H1 (cell line): ENCODE data around the gene NLRC5. TPM values are rescaled to one million over a fixed set of nuclear protein-coding genes. Genes with fewer than 3 reads are reported as not detected.
A peak's percentile ranks its signal among the peaks of the same experiment; 100 is the strongest.

ENCODE experiments used
- CTCF ChIA-PET: fragments of 300-600 bp; sonication (Branson Sonifier 250); formaldehyde crosslinking; loops from one replicate; lab custom pipeline; 2021; ENCODE audit not compliant: partially characterized antibody; lab: Charles Lee
- POLR2A ChIA-PET: fragments of 300-600 bp; sonication (Branson Sonifier 250); formaldehyde crosslinking; loops from one replicate; lab custom pipeline; 2021; ENCODE audit warnings: inconsistent platforms; ENCODE audit not compliant: partially characterized antibody; lab: Charles Lee
- DNase-seq, 2 experiments: peaks; one replicate each; pipeline versions ENCODE4 v3.0.0 to v3.0.0-alpha.2; 2010 to 2022; ENCODE audit warnings: low spot score in 2 of 2, low read depth in 1 of 2, mixed read lengths in 1 of 2
- FAIRE-seq: peaks from 2 replicates; lab custom pipeline; 2011; peaks lifted over from hg19 to GRCh38; lab: Jason Lieb, UNC
- H2AFZ ChIP-seq: 2 replicates; pipeline ENCODE4 v1.8.1; 2012; ENCODE audit warnings: low read length, inconsistent platforms
- H2AK5ac ChIP-seq: 2 replicates; pipeline ENCODE4 v1.6.1; 2013; ENCODE audit warnings: low read depth, low read length
- H2BK120ac ChIP-seq: replicated peaks from 2 replicates; pipeline ENCODE3; 2013; ENCODE audit warnings: low read depth, low read length, inconsistent platforms
- H2BK12ac ChIP-seq: 2 replicates; pipeline ENCODE4 v1.6.1; 2013; ENCODE audit warnings: low read depth, low read length
- H2BK15ac ChIP-seq: 2 replicates; pipeline ENCODE4 v1.6.1; 2013; ENCODE audit warnings: low read length
- H2BK20ac ChIP-seq: 2 replicates; pipeline ENCODE4 v1.6.1; 2013; ENCODE audit warnings: low read length
- H2BK5ac ChIP-seq: 2 replicates; pipeline ENCODE4 v1.6.1; 2013; ENCODE audit warnings: low read depth, low read length
- H3K14ac ChIP-seq: 2 replicates; pipeline ENCODE4 v1.6.1; 2013; ENCODE audit warnings: inconsistent platforms; ENCODE audit not compliant: insufficient read length
- H3K18ac ChIP-seq: 2 replicates; pipeline ENCODE4 v1.6.1; 2013; ENCODE audit warnings: low read length; ENCODE audit errors: extremely low read depth
- H3K23ac ChIP-seq: 2 replicates; pipeline ENCODE4 v1.6.1; 2013; ENCODE audit warnings: inconsistent platforms; ENCODE audit not compliant: insufficient read length
- H3K23me2 ChIP-seq: 2 replicates; pipeline ENCODE4 v1.6.1; 2013; ENCODE audit warnings: low read depth, low read length
- H3K27ac ChIP-seq: 2 replicates; pipeline ENCODE4 v1.6.1; 2011; ENCODE audit warnings: low read depth, low read length, inconsistent platforms
- H3K27me3 ChIP-seq, 4 experiments: replicated peaks in 1 of 4; 1 replicate in 1 of 4; 2 replicates in 3 of 4; pipeline versions ENCODE4 v1.6.1 to v1.8.1; 2011 to 2013; ENCODE audit warnings: low read length in 3 of 4, mild to moderate bottlenecking in 3 of 4, inconsistent platforms in 2 of 4, mixed read lengths in 2 of 4, moderate library complexity in 1 of 4; ENCODE audit not compliant: control insufficient read depth in 3 of 4, insufficient read depth in 3 of 4; ENCODE audit errors: extremely low read depth in 1 of 4
- H3K36me3 ChIP-seq, 4 experiments: 2 replicates each; pipeline versions ENCODE4 v1.6.1 to v1.8.1; 2011 to 2013; ENCODE audit warnings: mild to moderate bottlenecking in 4 of 4, low read length in 3 of 4, moderate library complexity in 2 of 4, control low read depth in 1 of 4, inconsistent platforms in 1 of 4; ENCODE audit not compliant: insufficient read depth in 4 of 4, control insufficient read depth in 2 of 4
- H3K4ac ChIP-seq: replicated peaks from 2 replicates; pipeline ENCODE3; 2013; ENCODE audit warnings: low read length, low read depth, mixed read lengths, inconsistent platforms; ENCODE audit not compliant: insufficient read length
- H3K4me1 ChIP-seq, 4 experiments: replicated peaks in 1 of 4; 1 replicate in 1 of 4; 2 replicates in 3 of 4; pipeline versions ENCODE4 v1.6.1 to v1.8.1; 2011 to 2013; ENCODE audit warnings: low read length in 3 of 4, inconsistent platforms in 2 of 4, mixed read lengths in 1 of 4; ENCODE audit not compliant: insufficient read depth in 4 of 4, control insufficient read depth in 3 of 4
- H3K4me2 ChIP-seq, 2 experiments: 2 replicates each; pipeline versions ENCODE4 v1.6.1 to v1.8.1; 2011 to 2013; ENCODE audit warnings: low read depth in 2 of 2, low read length in 2 of 2, control low read depth in 1 of 2, inconsistent platforms in 1 of 2, mild to moderate bottlenecking in 1 of 2; ENCODE audit not compliant: insufficient read depth in 1 of 2
- H3K4me3 ChIP-seq, 4 experiments: fragments of 200-600, 300-600 bp in 1 of 4; sonication (generic), shearing (Covaris generic), sonication (Bioruptor Twin) in 1 of 4; 2 replicates each; pipeline versions ENCODE4 v1.5.1 to v1.8.1; 2011 to 2016; ENCODE audit warnings: low read length in 4 of 4, low read depth in 3 of 4, control low read depth in 2 of 4, inconsistent platforms in 2 of 4, mild to moderate bottlenecking in 2 of 4, mixed read lengths in 1 of 4, moderate library complexity in 1 of 4; ENCODE audit not compliant: insufficient read depth in 2 of 4; ENCODE audit errors: extremely low read depth in 1 of 4
- H3K56ac ChIP-seq: replicated peaks from 2 replicates; pipeline ENCODE3; 2013; ENCODE audit warnings: low read depth, mild to moderate bottlenecking, mixed read lengths, low read length, inconsistent platforms; ENCODE audit not compliant: insufficient read length
- H3K79me1 ChIP-seq: 2 replicates; pipeline ENCODE4 v1.6.1; 2013; ENCODE audit warnings: low read depth, low read length, control low read depth
- H3K79me2 ChIP-seq, 2 experiments: 2 replicates each; pipeline versions ENCODE4 v1.6.1 to v1.8.1; 2012 to 2013; ENCODE audit warnings: low read length in 2 of 2, mild to moderate bottlenecking in 2 of 2, inconsistent platforms in 1 of 2; ENCODE audit not compliant: insufficient read depth in 2 of 2, control insufficient read depth in 1 of 2
- H3K9ac ChIP-seq, 4 experiments: replicated peaks in 1 of 4; 1 replicate in 1 of 4; 2 replicates in 3 of 4; pipeline versions ENCODE4 v1.6.1 to v1.8.1; 2011 to 2013; ENCODE audit warnings: low read depth in 3 of 4, low read length in 3 of 4, control low read depth in 2 of 4, mild to moderate bottlenecking in 2 of 4, moderate library complexity in 2 of 4, inconsistent platforms in 1 of 4; ENCODE audit errors: extremely low read depth in 1 of 4
- H3K9me3 ChIP-seq, 2 experiments: 2 replicates each; pipeline versions ENCODE4 v1.6.1 to v1.8.1; 2012 to 2013; ENCODE audit warnings: mild to moderate bottlenecking in 2 of 2, moderate library complexity in 2 of 2, control low read depth in 1 of 2, inconsistent platforms in 1 of 2, low read depth in 1 of 2, low read length in 1 of 2, mixed read lengths in 1 of 2; ENCODE audit not compliant: insufficient read depth in 2 of 2
- H4K20me1 ChIP-seq, 2 experiments: replicated peaks in 1 of 2; 2 replicates each; pipeline versions ENCODE3 to v1.8.1; 2011 to 2013; ENCODE audit warnings: inconsistent platforms in 2 of 2, low read length in 2 of 2, mild to moderate bottlenecking in 1 of 2; ENCODE audit not compliant: insufficient read depth in 2 of 2, control insufficient read depth in 1 of 2
- H4K5ac ChIP-seq: 2 replicates; pipeline ENCODE4 v1.6.1; 2013; ENCODE audit warnings: low read length, low read depth, mixed read lengths, inconsistent platforms; ENCODE audit not compliant: insufficient read length
- H4K8ac ChIP-seq: 2 replicates; pipeline ENCODE4 v1.8.0; 2013; ENCODE audit warnings: mild to moderate bottlenecking, moderate library complexity, low read length, inconsistent platforms; ENCODE audit not compliant: insufficient read depth; ENCODE audit errors: extremely low read depth
- H4K91ac ChIP-seq: replicated peaks from 2 replicates; pipeline ENCODE3; 2013; ENCODE audit warnings: low read length, mixed read lengths, inconsistent platforms; ENCODE audit not compliant: insufficient read length
- CHD1 ChIP-seq: IDR thresholded peaks from 2 replicates; pipeline ENCODE4 v1.6.1; 2012; ENCODE audit warnings: low read depth, low read length, improper control_type of control experiment
- CREB1 ChIP-seq: IDR thresholded peaks from 2 replicates; pipeline ENCODE4 v1.6.1; 2012; ENCODE audit warnings: inconsistent platforms
- KDM4A ChIP-seq: IDR thresholded peaks from one replicate; pipeline ENCODE4 v1.7.1; 2012; ENCODE audit warnings: low read depth, mild to moderate bottlenecking, moderate library complexity, low read length, inconsistent platforms; ENCODE audit not compliant: severe bottlenecking
- RAD21 ChIP-seq, 2 experiments: IDR thresholded peaks in 1 of 2; conservative IDR thresholded peaks in 1 of 2; 2 replicates each; pipeline ENCODE4 v1.6.1; 2011; ENCODE audit warnings: low read depth in 2 of 2, low read length in 2 of 2, improper control_type of control experiment in 1 of 2, inconsistent platforms in 1 of 2, mild to moderate bottlenecking in 1 of 2, moderate library complexity in 1 of 2
- RBBP5 ChIP-seq: IDR thresholded peaks from 2 replicates; pipeline ENCODE4 v1.7.1; 2012; ENCODE audit warnings: low read depth, mild to moderate bottlenecking, inconsistent platforms, low read length, moderate library complexity, borderline replicate concordance
- SP4 ChIP-seq: IDR thresholded peaks from 2 replicates; pipeline ENCODE4 v1.6.1; 2012; ENCODE audit warnings: low read length, inconsistent platforms
- YY1 ChIP-seq: IDR thresholded peaks from 2 replicates; pipeline ENCODE4 v1.6.1; 2011; ENCODE audit warnings: low read depth, mild to moderate bottlenecking, low read length
- WGBS, 2 experiments: shearing (Covaris generic) in 1 of 2; methylation state at CpG; one replicate each; pipeline versions ENCODE4 v1.1.6 to v1.1.7; 2013 to 2015; ENCODE audit warnings: low lambda C conversion rate in 2 of 2, mixed read lengths in 2 of 2, inconsistent platforms in 1 of 2, low coverage in 1 of 2, missing lambda C conversion rate in 1 of 2; ENCODE audit not compliant: insufficient replicate concordance in 2 of 2, insufficient coverage in 1 of 2, insufficient read length in 1 of 2; ENCODE audit errors: extremely low coverage in 1 of 2, missing lambda C conversion rate in 1 of 2; 5-methylcytosine and 5-hydroxymethylcytosine counted together
- polyA plus RNA-seq, 7 experiments: library from polyadenylated mRNA; depleted of rRNA in 3 of 7; stranded (reverse) in 5 of 7; unstranded in 2 of 7; fragments of >200 nt in 5 of 7; fragments of 200-250 nt in 2 of 7; gene quantifications; 1 replicate in 5 of 7; 2 replicates in 1 of 7; 4 replicates in 1 of 7; pipeline versions ENCODE4 v1.2.1 to v1.2.3, GENCODE V29; 2011 to 2013; ENCODE audit warnings: missing spikeins in 2 of 7, mixed read lengths in 2 of 7
- total RNA-seq: library from RNA; stranded (reverse); fragmentation: NEBNext Ultra II Directional; extraction: Animal tissue kit (Norgen Biotek cat#: 25700); gene quantifications from 2 replicates; pipeline ENCODE4 v1.2.1, GENCODE V29; 2021
- TF ChIP-seq, protein P1 (sequence below): IDR thresholded peaks from 2 replicates; pipeline ENCODE4 v1.6.1; 2012; ENCODE audit warnings: inconsistent platforms

The NLRC5 gene
- total and polyA plus RNA-seq, 2 of the 8 experiments (the other 6 are each of a cell fraction or from before 2014, with no cell fraction given), result 2.2 to 3.2 TPM

DNA sequence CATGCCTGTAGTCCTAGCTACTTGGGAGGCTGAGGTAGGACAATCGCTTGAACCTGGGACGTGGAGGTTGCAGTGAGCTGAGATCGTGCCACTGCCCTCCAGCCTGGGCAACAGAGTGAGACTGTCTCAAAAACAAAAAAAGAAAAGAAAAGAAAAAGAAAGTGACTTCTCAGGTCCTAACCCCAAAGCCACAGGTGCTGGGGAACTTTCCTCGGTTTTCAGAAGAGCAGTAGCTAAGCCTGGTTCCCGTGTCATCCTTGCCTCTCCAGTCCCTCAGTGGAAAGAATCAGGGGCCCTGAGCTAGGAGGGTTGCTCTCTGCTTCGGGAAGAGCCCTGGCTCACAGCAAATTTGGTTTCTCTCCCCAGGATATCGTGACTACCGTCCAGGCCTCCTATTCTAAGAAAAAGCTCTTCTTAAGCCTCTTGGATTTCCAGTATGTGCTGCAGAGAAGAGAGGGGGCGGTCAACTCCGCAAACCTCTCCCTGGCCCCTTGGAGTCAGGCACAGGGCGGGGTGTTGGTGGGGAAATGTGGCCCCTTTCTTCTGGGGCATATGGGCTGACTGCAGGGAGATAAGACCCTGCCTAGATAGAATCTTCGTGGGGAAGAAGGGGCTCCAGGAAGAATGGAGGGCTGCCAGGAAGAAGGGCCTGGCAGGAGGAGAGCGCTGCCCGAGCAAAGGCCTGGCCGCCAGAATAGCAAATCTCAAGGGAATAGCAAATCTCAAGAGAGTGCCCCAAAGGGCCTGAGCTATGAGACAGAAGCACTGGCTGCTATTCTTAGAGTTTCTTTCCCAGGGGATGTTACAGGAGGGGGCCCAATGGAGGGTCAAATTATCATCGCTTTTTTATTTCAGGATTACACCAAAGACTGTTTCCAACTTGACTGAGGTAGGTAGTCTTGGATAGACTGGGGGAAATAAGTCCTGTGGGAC, 8.3 kb upstream of the NLRC5 start:
- Histone ChIP-seq H2BK15ac (no peak overlapping the region), H3K27me3 (no peaks in the 10 kb centered on the region), H3K9ac (no peak overlapping the region), H2BK120ac (no peak overlapping the region), H3K23me2 (no peaks in the 10 kb centered on the region), H3K18ac (no peak overlapping the region), H3K9me3 (no peaks in the 10 kb centered on the region), H4K91ac (no peak overlapping the region), H3K4ac (no peak overlapping the region), H2BK5ac (no peak overlapping the region), H3K14ac (no peak overlapping the region), H3K27ac (no peak overlapping the region), H3K4me1 (no peaks in the 10 kb centered on the region), H3K23ac (no peak overlapping the region), H3K79me2 (no peaks in the 10 kb centered on the region), H4K5ac (no peak overlapping the region), H3K36me3 (no peaks in the 10 kb centered on the region), H3K79me1 (no peaks in the 10 kb centered on the region), H3K4me3 (no peak overlapping the region), H2AK5ac (no peak overlapping the region), H4K8ac (no peak overlapping the region), H2BK12ac (no peak overlapping the region), H2BK20ac (no peak overlapping the region), H4K20me1 (no peaks in the 10 kb centered on the region), H3K4me2 (no peak overlapping the region), H2AFZ (no peak overlapping the region), H3K56ac (no peak overlapping the region)
- no peak for FAIRE-seq
- WGBS, 2 experiments, result 80% methylated on average over 13 of the region's 16 CpGs; no CpG with 5 or more reads in 1 of the 2 experiments
- ChIA-PET CTCF (interaction anchor here (0.7 to 8.1 kb wide), 8 partner anchors 11 to 118 kb away, joined by 3 to 67 read pairs (median 4); no protein-coding TSS in a partner anchor), POLR2A (interaction anchor here (0.7 to 2.1 kb wide), 2 partner anchors 9 to 14 kb away, joined by 3 to 4 read pairs; partner anchors contain the start of gene NLRC5)
- no peak for DNase-seq
- no peak for TF ChIP-seq SP4
- TF ChIP-seq RBBP5, result no peak
- no peak for TF ChIP-seq CHD1
- TF ChIP-seq RAD21 (IDR thresholded peaks at IDR 0.05 in 1 of 2, conservative IDR thresholded peaks at IDR 0.05 in 1 of 2; ENCODE audit: low read depth in 2 of 2, low read length in 2 of 2), result 0 out of 4 replicates have a peak, but pooled peaks of 1 of the 2 experiments have one; percentile 6
- no peak for TF ChIP-seq KDM4A
- TF ChIP-seq, protein P1, sequence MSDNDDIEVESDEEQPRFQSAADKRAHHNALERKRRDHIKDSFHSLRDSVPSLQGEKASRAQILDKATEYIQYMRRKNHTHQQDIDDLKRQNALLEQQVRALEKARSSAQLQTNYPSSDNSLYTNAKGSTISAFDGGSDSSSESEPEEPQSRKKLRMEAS, result no peak
- TF ChIP-seq CREB1, result no peak
- TF ChIP-seq YY1, result no peak
